Measurements from ENCODE around the gene CD200. TPM values are rescaled to one million over a fixed set of nuclear protein-coding genes. Genes with fewer than 3 reads are reported as not detected.

CD200 gene
- polyA plus RNA-seq, 1 experiment: 0.10 TPM

GRCh38 chr3:112355307-112355687 lies 22.3 kb downstream of the CD200 start:
- TF ChIP-seq CTCF (IDR thresholded peaks at IDR 0.05; ENCODE audit: insufficient read depth, low read depth, low read length): no peak
- CTCF ChIA-PET: no interaction called here
- no peaks in the 10 kb centered on the region; the same call in 1 of the 2 replicates for H3K27me3 ChIP-seq (ENCODE audit: control insufficient read depth, insufficient read depth, low read length)
- no peak for DNase-seq (ENCODE audit: low read depth)
- no peaks in the 10 kb centered on the region for H3K36me3 ChIP-seq (ENCODE audit: control insufficient read depth, insufficient read depth, low read length)
- H3K4me3 ChIP-seq (ENCODE audit: low read depth, low read length): no peak overlapping the region
- POLR2A ChIA-PET: no interaction called here

- Histone ChIP-seq H3K4me3 (ENCODE audit: low read depth, low read length) (no peak overlapping the region), H3K27me3 (ENCODE audit: control insufficient read depth, insufficient read depth, low read length) (peaks cover 1% of the 10 kb centered on the region; the same call in 1 of the 2 replicates), H3K36me3 (ENCODE audit: control insufficient read depth, insufficient read depth, low read length) (no peaks in the 10 kb centered on the region)
- DNase-seq (ENCODE audit: low read depth): no peak
- POLR2A ChIA-PET: no interaction called here
- no peak for TF ChIP-seq CTCF (IDR thresholded peaks at IDR 0.05; ENCODE audit: insufficient read depth, low read depth, low read length)
- CTCF ChIA-PET: interaction anchor here (1.5 kb wide), 1 partner anchor 13 kb away, joined by 3 read pairs; no protein-coding TSS in a partner anchor
Observed at GRCh38 chr3:112357930-112358780, 25.2 kb downstream of the CD200 start.

GRCh38 chr3:112360561-112360960 lies 27.6 kb downstream of the CD200 start:
- no peak for DNase-seq (ENCODE audit: low read depth)
- Histone ChIP-seq H3K36me3 (ENCODE audit: control insufficient read depth, insufficient read depth, low read length) (no peaks in the 10 kb centered on the region), H3K4me3 (ENCODE audit: low read depth, low read length) (no peak overlapping the region), H3K27me3 (ENCODE audit: control insufficient read depth, insufficient read depth, low read length) (peaks cover 1% of the 10 kb centered on the region; the same call in 1 of the 2 replicates)
- ChIA-PET POLR2A (no interaction called here), CTCF (no interaction called here)
- TF ChIP-seq CTCF (IDR thresholded peaks at IDR 0.05; ENCODE audit: insufficient read depth, low read depth, low read length): no peak

- TF ChIP-seq CTCF (IDR thresholded peaks at IDR 0.05; ENCODE audit: insufficient read depth, low read depth, low read length): no peak
Observed at GRCh38 chr3:112362221-112362620, 29.3 kb downstream of the CD200 start.

GRCh38 chr3:112364291-112364690 lies 31.3 kb downstream of the CD200 start:
- no peak for TF ChIP-seq CTCF (IDR thresholded peaks at IDR 0.05; ENCODE audit: insufficient read depth, low read depth, low read length)
- POLR2A ChIA-PET: no interaction called here
- H3K4me3 ChIP-seq (ENCODE audit: low read depth, low read length): no peak overlapping the region
- peaks cover 1% of the 10 kb centered on the region; the same call in 1 of the 2 replicates for H3K27me3 ChIP-seq (ENCODE audit: control insufficient read depth, insufficient read depth, low read length)
- no peaks in the 10 kb centered on the region for H3K36me3 ChIP-seq (ENCODE audit: control insufficient read depth, insufficient read depth, low read length)
- no peak for DNase-seq (ENCODE audit: low read depth)
- CTCF ChIA-PET: no interaction called here

More at GRCh38 chr3:112362221-112362620, 29.3 kb downstream of the CD200 start:
- Histone ChIP-seq H3K27me3 (ENCODE audit: control insufficient read depth, insufficient read depth, low read length) (peaks cover 1% of the 10 kb centered on the region; the same call in 1 of the 2 replicates), H3K36me3 (ENCODE audit: control insufficient read depth, insufficient read depth, low read length) (no peaks in the 10 kb centered on the region), H3K4me3 (ENCODE audit: low read depth, low read length) (no peak overlapping the region)
- DNase-seq (ENCODE audit: low read depth): no peak
- ChIA-PET CTCF (no interaction called here), POLR2A (no interaction called here)

Measured in BJ (cell line).